ENCODE data around the gene FNBP1. TPM values are rescaled to one million over a fixed set of nuclear protein-coding genes. Genes with fewer than 3 reads are reported as not detected.
"Not testable (repeated sequence)": the region's sequence is repeated elsewhere in the genome, so short reads cannot be mapped to it uniquely, and the experiment has no call there.

FNBP1 gene
- total RNA-seq, 1 donor from 2014 or later, result 21.9 TPM

DNA sequence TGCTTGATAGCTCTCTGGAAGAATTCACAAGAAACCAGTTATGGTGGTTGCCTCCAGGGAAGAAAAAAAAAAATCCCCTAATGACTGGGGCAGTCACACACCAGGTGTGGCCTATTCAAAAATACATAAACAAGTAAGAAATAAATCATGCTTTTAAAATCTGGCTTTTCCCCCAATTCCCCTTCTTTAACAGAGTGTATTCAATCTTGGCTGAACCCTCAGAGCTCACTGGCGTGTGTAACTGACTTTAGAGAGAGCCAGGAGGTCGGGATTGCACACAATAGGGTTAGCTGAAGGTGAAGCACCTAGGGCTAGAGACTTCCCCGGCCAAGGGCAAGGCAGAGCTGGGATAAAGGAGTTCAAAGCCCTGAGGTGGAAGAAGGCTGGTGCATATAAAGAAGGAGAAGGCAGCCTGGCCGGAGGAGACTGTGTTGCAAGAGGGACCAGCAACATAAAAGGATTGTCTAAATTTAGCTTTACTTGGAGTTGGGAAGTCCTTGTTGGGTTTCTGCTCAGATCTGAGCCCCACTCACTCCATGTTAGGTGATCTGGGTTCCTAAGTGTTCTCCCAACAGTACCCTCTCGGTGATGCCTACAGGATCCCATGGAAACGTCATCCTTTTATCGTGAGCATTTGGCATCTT lies 19.7 kb downstream of the FNBP1 start:
- H3K27ac ChIP-seq (ENCODE audit: low read depth, low read length), result no peak overlapping the region
- H3K9ac ChIP-seq (ENCODE audit: low read depth in 1 of 3, low read length in 3 of 3), result peak overlapping the region in 1 of 3 donors; percentile 42
- H3K27me3 ChIP-seq (ENCODE audit: control insufficient read depth in 3 of 3, insufficient read depth in 3 of 3, low read length in 3 of 3), result no peaks in the 10 kb centered on the region
- no peaks in the 10 kb centered on the region for H3K9me3 ChIP-seq (ENCODE audit: control insufficient read depth in 3 of 3, low read length in 3 of 3)
- no peak overlapping the region for H3K4me3 ChIP-seq (ENCODE audit: low read length in 3 of 3)
- no peaks in the 10 kb centered on the region for H3K36me3 ChIP-seq (ENCODE audit: control insufficient read depth in 3 of 3, insufficient read depth in 3 of 3, low read length in 3 of 3)
- H3K4me1 ChIP-seq (ENCODE audit: control insufficient read depth in 3 of 3, insufficient read depth in 3 of 3, low read length in 3 of 3), result peaks cover 19 to 44% (median 26%) of the 10 kb centered on the region in 3 donors

DNA sequence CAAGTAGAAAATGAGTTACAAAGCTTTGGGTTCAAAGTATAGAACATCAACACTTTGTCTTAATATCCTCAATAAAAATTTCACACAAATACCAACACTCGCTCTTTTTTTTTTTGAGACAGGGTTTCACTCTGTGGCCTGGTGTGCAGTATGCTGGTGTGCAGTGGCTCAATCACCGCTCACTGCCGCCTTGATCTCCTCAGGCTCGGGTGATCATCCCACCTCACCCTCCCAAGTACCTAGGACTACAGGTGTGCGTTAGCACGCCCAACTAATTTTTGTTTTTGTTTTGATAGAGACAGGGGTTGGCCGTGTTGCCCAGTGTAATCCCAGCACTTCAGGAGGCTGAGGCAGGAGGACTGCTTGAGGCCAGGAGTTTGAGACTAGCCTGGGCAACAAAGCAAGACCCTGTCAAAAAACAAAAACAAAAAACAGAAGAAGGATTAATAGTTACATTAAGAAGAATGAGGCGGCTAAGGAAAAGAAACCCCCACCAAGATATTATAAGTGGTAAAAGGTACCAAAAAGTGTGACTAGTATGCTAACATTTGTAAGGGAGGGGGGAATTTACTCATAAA lies 20.3 kb downstream of the FNBP1 start:
- no peaks in the 10 kb centered on the region for H3K36me3 ChIP-seq (ENCODE audit: control insufficient read depth in 3 of 3, insufficient read depth in 3 of 3, low read length in 3 of 3)
- peaks cover 19 to 40% (median 25%) of the 10 kb centered on the region in 3 donors for H3K4me1 ChIP-seq (ENCODE audit: control insufficient read depth in 3 of 3, insufficient read depth in 3 of 3, low read length in 3 of 3)
- H3K4me3 ChIP-seq (ENCODE audit: low read length in 3 of 3), result no peak overlapping the region
- no peak overlapping the region for H3K27ac ChIP-seq (ENCODE audit: low read depth, low read length)
- no peak overlapping the region for H3K9ac ChIP-seq (ENCODE audit: low read depth in 1 of 3, low read length in 3 of 3)
- no peaks in the 10 kb centered on the region for H3K9me3 ChIP-seq (ENCODE audit: control insufficient read depth in 3 of 3, low read length in 3 of 3)
- H3K27me3 ChIP-seq (ENCODE audit: control insufficient read depth in 3 of 3, insufficient read depth in 3 of 3, low read length in 3 of 3), result no peaks in the 10 kb centered on the region

DNA sequence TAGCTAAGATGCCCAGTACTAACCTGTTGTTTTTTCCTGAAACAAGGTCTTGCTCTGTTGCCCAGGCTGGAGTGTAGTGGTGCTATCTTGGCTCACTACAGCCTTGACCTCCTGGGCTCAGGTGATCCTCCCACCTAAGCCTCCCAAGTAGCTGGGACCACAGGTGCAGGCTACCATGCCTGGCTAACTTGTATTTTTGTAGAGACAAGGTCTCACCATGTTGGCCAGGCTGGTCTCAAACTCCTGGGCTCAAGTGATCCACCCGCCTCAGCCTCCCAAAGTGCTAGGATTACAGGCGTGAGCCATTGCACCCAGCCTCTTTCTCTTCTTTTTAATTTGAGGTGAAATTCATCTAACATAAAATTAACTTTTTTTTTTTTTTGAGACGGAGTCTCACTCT lies 21.1 kb downstream of the FNBP1 start:
- H3K9ac ChIP-seq (ENCODE audit: low read depth in 1 of 3, low read length in 3 of 3); H3K27me3 ChIP-seq (ENCODE audit: control insufficient read depth in 3 of 3, insufficient read depth in 3 of 3, low read length in 3 of 3); H3K36me3 ChIP-seq (ENCODE audit: control insufficient read depth in 3 of 3, insufficient read depth in 3 of 3, low read length in 3 of 3); H3K27ac ChIP-seq (ENCODE audit: low read depth, low read length); H3K9me3 ChIP-seq (ENCODE audit: control insufficient read depth in 3 of 3, low read length in 3 of 3); H3K4me3 ChIP-seq (ENCODE audit: low read length in 3 of 3): not testable (repeated sequence)
- H3K4me1 ChIP-seq (ENCODE audit: control insufficient read depth in 3 of 3, insufficient read depth in 3 of 3, low read length in 3 of 3), result peaks cover 19 to 40% (median 25%) of the 10 kb centered on the region in 3 donors

DNA sequence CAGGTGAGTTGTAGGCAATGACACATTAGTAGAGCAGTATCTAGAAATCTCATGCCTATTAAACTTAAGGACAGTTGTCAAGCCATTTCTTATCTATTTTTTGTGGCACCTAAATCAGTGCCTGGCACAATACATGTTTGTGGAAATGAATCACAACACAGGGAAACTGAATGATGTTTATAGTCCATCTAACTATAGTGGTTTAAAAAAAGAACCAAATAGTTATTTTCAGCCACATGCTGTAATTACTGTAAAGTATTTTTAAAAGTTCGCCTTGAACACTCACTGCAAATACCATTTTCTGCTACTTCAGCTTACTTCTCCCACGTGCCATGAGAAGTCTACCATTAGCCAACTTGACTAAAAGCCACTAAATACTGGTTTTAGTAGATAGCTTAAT lies 21.9 kb downstream of the FNBP1 start:
- Histone ChIP-seq H3K9ac (ENCODE audit: low read depth in 1 of 3, low read length in 3 of 3) (no peak overlapping the region), H3K9me3 (ENCODE audit: control insufficient read depth in 3 of 3, low read length in 3 of 3) (no peaks in the 10 kb centered on the region), H3K27me3 (ENCODE audit: control insufficient read depth in 3 of 3, insufficient read depth in 3 of 3, low read length in 3 of 3) (no peaks in the 10 kb centered on the region), H3K27ac (ENCODE audit: low read depth, low read length) (no peak overlapping the region), H3K36me3 (ENCODE audit: control insufficient read depth in 3 of 3, insufficient read depth in 3 of 3, low read length in 3 of 3) (no peaks in the 10 kb centered on the region), H3K4me3 (ENCODE audit: low read length in 3 of 3) (no peak overlapping the region), H3K4me1 (ENCODE audit: control insufficient read depth in 3 of 3, insufficient read depth in 3 of 3, low read length in 3 of 3) (peaks cover 17 to 34% (median 19%) of the 10 kb centered on the region in 3 donors)

DNA sequence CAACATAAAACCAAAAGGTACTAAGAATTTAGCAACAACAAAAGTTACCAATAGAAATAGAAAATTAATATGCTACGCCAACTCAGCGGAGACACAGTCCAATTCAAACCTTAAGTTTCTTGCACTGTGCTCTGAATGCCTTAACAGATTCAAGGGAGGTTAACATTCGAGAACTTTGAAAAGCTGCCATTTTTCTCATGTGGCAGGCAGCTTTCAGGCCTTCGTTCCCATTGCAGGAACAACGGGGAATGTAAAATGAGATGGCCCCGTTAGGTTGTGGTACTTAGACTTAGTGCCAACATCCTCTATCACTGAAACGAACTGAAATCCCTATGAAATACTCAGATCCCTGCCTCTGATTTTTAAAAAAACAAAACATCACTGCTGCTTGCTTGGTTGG lies 22.4 kb downstream of the FNBP1 start:
- peaks cover 16 to 29% (median 17%) of the 10 kb centered on the region in 3 donors for H3K4me1 ChIP-seq (ENCODE audit: control insufficient read depth in 3 of 3, insufficient read depth in 3 of 3, low read length in 3 of 3)
- no peaks in the 10 kb centered on the region for H3K27me3 ChIP-seq (ENCODE audit: control insufficient read depth in 3 of 3, insufficient read depth in 3 of 3, low read length in 3 of 3)
- H3K36me3 ChIP-seq (ENCODE audit: control insufficient read depth in 3 of 3, insufficient read depth in 3 of 3, low read length in 3 of 3), result no peaks in the 10 kb centered on the region
- H3K27ac ChIP-seq (ENCODE audit: low read depth, low read length), result no peak overlapping the region
- no peak overlapping the region for H3K9ac ChIP-seq (ENCODE audit: low read depth in 1 of 3, low read length in 3 of 3)
- H3K9me3 ChIP-seq (ENCODE audit: control insufficient read depth in 3 of 3, low read length in 3 of 3), result no peaks in the 10 kb centered on the region
- no peak overlapping the region for H3K4me3 ChIP-seq (ENCODE audit: low read length in 3 of 3)

DNA sequence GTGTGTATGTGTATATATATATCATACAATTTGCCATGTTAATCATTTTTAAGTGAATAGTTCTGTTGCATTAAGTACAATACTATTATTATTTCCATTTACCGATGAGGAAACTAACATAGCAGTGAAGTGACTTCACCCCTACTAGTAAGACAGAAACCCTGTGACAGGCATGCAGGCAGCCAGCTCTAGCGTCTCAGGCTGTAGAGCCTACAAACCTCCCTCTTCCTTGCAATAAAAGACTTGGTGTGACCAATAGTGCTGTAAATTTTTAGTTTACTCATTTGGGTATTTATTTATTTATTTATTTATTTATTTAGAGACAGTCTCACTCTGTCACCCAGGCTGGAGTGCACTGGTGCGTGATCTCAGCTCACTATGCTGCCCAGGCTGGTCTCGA lies 24.7 kb downstream of the FNBP1 start:
- Histone ChIP-seq H3K4me3 (ENCODE audit: low read length in 3 of 3) (no peak overlapping the region), H3K9me3 (ENCODE audit: control insufficient read depth in 3 of 3, low read length in 3 of 3) (no peaks in the 10 kb centered on the region), H3K27me3 (ENCODE audit: control insufficient read depth in 3 of 3, insufficient read depth in 3 of 3, low read length in 3 of 3) (no peaks in the 10 kb centered on the region), H3K9ac (ENCODE audit: low read depth in 1 of 3, low read length in 3 of 3) (no peak overlapping the region), H3K36me3 (ENCODE audit: control insufficient read depth in 3 of 3, insufficient read depth in 3 of 3, low read length in 3 of 3) (no peaks in the 10 kb centered on the region), H3K4me1 (ENCODE audit: control insufficient read depth in 3 of 3, insufficient read depth in 3 of 3, low read length in 3 of 3) (peaks cover 9 to 17% (median 12%) of the 10 kb centered on the region in 3 donors), H3K27ac (ENCODE audit: low read depth, low read length) (no peak overlapping the region)

DNA sequence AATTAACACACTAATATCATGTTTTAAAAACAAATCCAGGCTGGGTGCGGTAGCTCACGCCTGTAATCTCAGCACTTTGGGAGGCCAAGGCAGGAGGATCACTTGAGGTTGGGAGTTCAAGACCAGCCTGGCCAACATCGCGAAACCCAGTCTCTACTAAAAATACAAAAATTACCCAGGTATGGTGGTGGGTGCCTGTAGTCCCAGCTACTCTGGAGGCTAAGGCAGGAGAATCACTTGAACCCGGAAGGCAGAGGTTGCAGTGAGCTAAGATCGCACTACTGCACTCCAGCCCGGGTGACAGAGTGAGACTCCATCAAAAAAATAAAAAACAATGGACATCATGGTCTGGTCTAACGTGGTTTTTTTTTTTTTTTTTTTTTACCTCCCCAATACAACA lies 25.5 kb downstream of the FNBP1 start:
- not testable (repeated sequence) for H3K36me3 ChIP-seq (ENCODE audit: control insufficient read depth in 3 of 3, insufficient read depth in 3 of 3, low read length in 3 of 3); H3K9ac ChIP-seq (ENCODE audit: low read depth in 1 of 3, low read length in 3 of 3); H3K9me3 ChIP-seq (ENCODE audit: control insufficient read depth in 3 of 3, low read length in 3 of 3); H3K27me3 ChIP-seq (ENCODE audit: control insufficient read depth in 3 of 3, insufficient read depth in 3 of 3, low read length in 3 of 3); H3K4me3 ChIP-seq (ENCODE audit: low read length in 3 of 3); H3K27ac ChIP-seq (ENCODE audit: low read depth, low read length)
- H3K4me1 ChIP-seq (ENCODE audit: control insufficient read depth in 3 of 3, insufficient read depth in 3 of 3, low read length in 3 of 3), result peaks cover 6 to 14% (median 10%) of the 10 kb centered on the region in 3 donors

DNA sequence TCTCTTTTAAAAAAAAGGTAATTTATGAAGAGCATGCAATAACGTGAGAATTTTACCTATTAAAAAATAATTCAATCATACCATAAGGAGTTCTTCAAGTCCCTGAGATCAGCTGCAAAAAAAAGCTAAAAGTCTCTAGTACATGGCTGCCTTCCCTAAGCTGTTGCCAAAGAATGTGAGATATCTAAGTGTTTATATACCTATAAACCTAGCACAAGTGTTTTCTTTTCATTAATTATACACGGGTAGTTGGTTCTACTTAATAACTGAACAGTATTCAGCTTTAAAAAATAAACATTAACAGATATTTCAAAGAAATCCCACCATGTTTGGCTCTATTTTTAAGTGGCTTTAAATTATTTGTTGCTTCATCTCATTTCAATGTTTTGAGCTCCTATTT lies 25.9 kb downstream of the FNBP1 start:
- H3K9ac ChIP-seq (ENCODE audit: low read depth in 1 of 3, low read length in 3 of 3), result no peak overlapping the region
- H3K27ac ChIP-seq (ENCODE audit: low read depth, low read length), result no peak overlapping the region
- H3K4me3 ChIP-seq (ENCODE audit: low read length in 3 of 3), result no peak overlapping the region
- no peaks in the 10 kb centered on the region for H3K36me3 ChIP-seq (ENCODE audit: control insufficient read depth in 3 of 3, insufficient read depth in 3 of 3, low read length in 3 of 3)
- H3K4me1 ChIP-seq (ENCODE audit: control insufficient read depth in 3 of 3, insufficient read depth in 3 of 3, low read length in 3 of 3), result peaks cover 6 to 14% (median 10%) of the 10 kb centered on the region in 3 donors
- H3K27me3 ChIP-seq (ENCODE audit: control insufficient read depth in 3 of 3, insufficient read depth in 3 of 3, low read length in 3 of 3), result no peaks in the 10 kb centered on the region
- H3K9me3 ChIP-seq (ENCODE audit: control insufficient read depth in 3 of 3, low read length in 3 of 3), result no peaks in the 10 kb centered on the region

DNA sequence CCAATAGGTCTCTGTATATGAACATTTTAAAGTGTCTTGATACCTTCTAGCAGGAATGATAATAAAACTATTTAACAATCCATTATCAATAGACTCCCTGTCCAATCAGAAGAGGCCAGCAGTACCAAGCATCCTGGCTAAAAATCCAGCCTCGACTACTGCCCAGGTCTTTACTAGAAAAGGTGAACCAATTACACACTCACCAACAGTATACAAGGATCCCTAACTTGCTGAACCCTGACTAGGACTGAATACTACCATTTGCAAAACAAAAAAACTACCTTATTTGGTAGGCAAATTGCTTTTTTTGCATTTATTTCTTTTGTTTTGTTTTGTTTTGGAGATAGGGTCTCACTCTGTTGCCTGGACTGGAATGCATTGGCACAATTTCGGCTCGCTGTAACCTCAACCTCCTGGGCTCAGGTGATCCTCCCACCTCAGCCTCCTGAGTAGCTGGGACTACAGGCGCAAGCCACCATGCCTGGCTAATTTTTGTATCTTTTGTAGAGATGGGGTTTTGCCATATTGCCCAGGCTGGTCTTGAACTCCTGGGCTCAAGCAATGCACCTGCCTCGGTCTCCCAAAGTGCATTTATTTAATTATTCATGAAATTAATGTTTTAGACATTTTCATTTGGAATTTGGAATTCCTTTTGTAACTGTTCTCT lies 27.5 kb downstream of the FNBP1 start:
- Histone ChIP-seq H3K4me1 (ENCODE audit: control insufficient read depth in 3 of 3, insufficient read depth in 3 of 3, low read length in 3 of 3) (peaks cover under 1 to 1% (median under 1%) of the 10 kb centered on the region in 3 donors), H3K27me3 (ENCODE audit: control insufficient read depth in 3 of 3, insufficient read depth in 3 of 3, low read length in 3 of 3) (no peaks in the 10 kb centered on the region), H3K9me3 (ENCODE audit: control insufficient read depth in 3 of 3, low read length in 3 of 3) (no peaks in the 10 kb centered on the region), H3K27ac (ENCODE audit: low read depth, low read length) (no peak overlapping the region), H3K36me3 (ENCODE audit: control insufficient read depth in 3 of 3, insufficient read depth in 3 of 3, low read length in 3 of 3) (no peaks in the 10 kb centered on the region), H3K9ac (ENCODE audit: low read depth in 1 of 3, low read length in 3 of 3) (no peak overlapping the region), H3K4me3 (ENCODE audit: low read length in 3 of 3) (no peak overlapping the region)

DNA sequence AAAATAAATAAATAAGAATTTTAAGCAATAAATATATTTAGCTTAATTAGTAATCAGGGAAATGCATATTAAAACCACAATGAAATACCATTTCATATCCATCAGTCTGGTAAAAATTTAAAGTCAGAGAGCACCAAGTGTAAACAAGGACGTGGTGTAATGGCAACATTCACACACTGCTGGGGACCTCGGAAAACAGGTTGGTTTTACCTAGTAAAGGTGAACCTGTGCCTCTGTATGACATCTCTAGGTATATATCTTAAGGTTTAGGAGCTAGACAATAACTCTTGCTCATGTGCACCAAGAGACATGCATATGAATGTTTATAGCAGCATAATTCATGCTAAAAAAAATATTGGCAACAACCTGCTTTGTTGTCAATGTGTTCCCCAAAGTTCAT lies 29.7 kb downstream of the FNBP1 start:
- no peaks in the 10 kb centered on the region for H3K36me3 ChIP-seq (ENCODE audit: control insufficient read depth in 3 of 3, insufficient read depth in 3 of 3, low read length in 3 of 3)
- H3K27ac ChIP-seq (ENCODE audit: low read depth, low read length), result no peak overlapping the region
- no peak overlapping the region for H3K4me3 ChIP-seq (ENCODE audit: low read length in 3 of 3)
- H3K4me1 ChIP-seq (ENCODE audit: control insufficient read depth in 3 of 3, insufficient read depth in 3 of 3, low read length in 3 of 3), result no peaks in the 10 kb centered on the region
- no peaks in the 10 kb centered on the region for H3K9me3 ChIP-seq (ENCODE audit: control insufficient read depth in 3 of 3, low read length in 3 of 3)
- no peaks in the 10 kb centered on the region for H3K27me3 ChIP-seq (ENCODE audit: control insufficient read depth in 3 of 3, insufficient read depth in 3 of 3, low read length in 3 of 3)
- no peak overlapping the region for H3K9ac ChIP-seq (ENCODE audit: low read depth in 1 of 3, low read length in 3 of 3)
